ENCODE measurements around the gene COP1. TPM values are rescaled to one million over a fixed set of nuclear protein-coding genes. Genes with fewer than 3 reads are reported as not detected.
A peak's percentile ranks its signal among the peaks of the same experiment; 100 is the strongest.
"Not testable (repeated sequence)": the region's sequence is repeated elsewhere in the genome, so short reads cannot be mapped to it uniquely, and the experiment has no call there.

COP1 gene
- total RNA-seq, 2 experiments from 2014 or later, result 33.8 to 36.9 TPM

DNA sequence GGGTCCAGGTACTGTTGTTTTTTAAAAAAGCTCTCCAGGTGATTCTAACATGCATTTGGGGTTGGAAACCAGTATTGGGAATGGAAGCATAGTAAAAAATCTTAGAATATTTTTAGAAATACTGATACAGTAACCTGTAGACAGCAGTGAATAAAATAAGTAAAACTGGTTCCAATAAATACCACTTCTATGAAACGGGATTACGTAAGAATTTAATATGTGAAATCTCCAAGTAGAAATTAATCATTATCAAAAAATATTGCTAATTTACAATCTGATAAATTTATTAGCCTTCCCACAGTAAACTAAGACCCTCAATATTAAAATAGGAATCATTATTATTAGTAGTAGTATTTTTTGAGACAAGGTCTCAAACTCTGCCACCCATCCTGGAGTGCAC, 177.5 kb downstream of the COP1 start:
- Mint-ChIP-seq H3K27ac (no peak overlapping the region), H3K9me3 (no peaks in the 10 kb centered on the region), H3K4me3 (no peak overlapping the region), H3K4me1 (ENCODE audit: low read depth) (peaks cover 10% of the 10 kb centered on the region), H3K27me3 (no peaks in the 10 kb centered on the region), H3K36me3 (ENCODE audit: low read depth) (peaks cover 13% of the 10 kb centered on the region)
- DNase-seq (no peak), ATAC-seq (no peak)
- ChIA-PET POLR2A (interaction anchor here (1.0 kb wide), 1 partner anchor 13 kb away, joined by 3 read pairs; no protein-coding TSS in a partner anchor), CTCF (no interaction called here)
- TF ChIP-seq, protein P1, sequence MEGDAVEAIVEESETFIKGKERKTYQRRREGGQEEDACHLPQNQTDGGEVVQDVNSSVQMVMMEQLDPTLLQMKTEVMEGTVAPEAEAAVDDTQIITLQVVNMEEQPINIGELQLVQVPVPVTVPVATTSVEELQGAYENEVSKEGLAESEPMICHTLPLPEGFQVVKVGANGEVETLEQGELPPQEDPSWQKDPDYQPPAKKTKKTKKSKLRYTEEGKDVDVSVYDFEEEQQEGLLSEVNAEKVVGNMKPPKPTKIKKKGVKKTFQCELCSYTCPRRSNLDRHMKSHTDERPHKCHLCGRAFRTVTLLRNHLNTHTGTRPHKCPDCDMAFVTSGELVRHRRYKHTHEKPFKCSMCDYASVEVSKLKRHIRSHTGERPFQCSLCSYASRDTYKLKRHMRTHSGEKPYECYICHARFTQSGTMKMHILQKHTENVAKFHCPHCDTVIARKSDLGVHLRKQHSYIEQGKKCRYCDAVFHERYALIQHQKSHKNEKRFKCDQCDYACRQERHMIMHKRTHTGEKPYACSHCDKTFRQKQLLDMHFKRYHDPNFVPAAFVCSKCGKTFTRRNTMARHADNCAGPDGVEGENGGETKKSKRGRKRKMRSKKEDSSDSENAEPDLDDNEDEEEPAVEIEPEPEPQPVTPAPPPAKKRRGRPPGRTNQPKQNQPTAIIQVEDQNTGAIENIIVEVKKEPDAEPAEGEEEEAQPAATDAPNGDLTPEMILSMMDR (IDR thresholded peaks at IDR 0.05), result no peak
- intact Hi-C loops (cut with micrococcal nuclease), result no loop called here

DNA sequence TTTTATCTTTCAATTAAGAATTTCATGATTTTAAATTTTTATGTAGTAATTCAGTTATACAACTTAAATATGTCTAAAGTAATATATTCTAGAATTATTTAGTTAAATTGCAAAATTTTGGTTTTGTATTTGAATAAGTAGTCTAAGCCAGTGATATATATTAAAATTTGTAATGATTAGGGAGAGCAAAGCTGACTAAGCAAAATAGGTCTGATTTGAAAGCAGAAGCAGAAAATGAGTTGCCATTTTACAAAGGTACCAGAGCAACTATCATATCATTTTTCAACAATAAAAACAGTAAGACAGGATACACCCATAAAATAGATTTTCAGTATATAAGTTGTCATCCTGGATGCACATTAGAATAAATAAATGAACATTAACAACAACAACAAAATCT, 177.9 kb downstream of the COP1 start:
- DNase-seq (no peak), ATAC-seq (no peak)
- Mint-ChIP-seq H3K4me1 (ENCODE audit: low read depth) (peaks cover 13% of the 10 kb centered on the region), H3K27ac (no peak overlapping the region), H3K27me3 (no peaks in the 10 kb centered on the region), H3K9me3 (no peaks in the 10 kb centered on the region), H3K36me3 (ENCODE audit: low read depth) (peaks cover 17% of the 10 kb centered on the region), H3K4me3 (no peak overlapping the region)
- TF ChIP-seq, protein P1 (IDR thresholded peaks at IDR 0.05), result no peak
- POLR2A ChIA-PET, result interaction anchor here (1.0 kb wide), 2 partner anchors 9 to 12 kb away, joined by 3 read pairs; no protein-coding TSS in a partner anchor
- CTCF ChIA-PET, result interaction anchor here (1.3 kb wide), 1 partner anchor 883 kb away, joined by 3 read pairs; no protein-coding TSS in a partner anchor
- intact Hi-C loops (cut with micrococcal nuclease), result no loop called here

DNA sequence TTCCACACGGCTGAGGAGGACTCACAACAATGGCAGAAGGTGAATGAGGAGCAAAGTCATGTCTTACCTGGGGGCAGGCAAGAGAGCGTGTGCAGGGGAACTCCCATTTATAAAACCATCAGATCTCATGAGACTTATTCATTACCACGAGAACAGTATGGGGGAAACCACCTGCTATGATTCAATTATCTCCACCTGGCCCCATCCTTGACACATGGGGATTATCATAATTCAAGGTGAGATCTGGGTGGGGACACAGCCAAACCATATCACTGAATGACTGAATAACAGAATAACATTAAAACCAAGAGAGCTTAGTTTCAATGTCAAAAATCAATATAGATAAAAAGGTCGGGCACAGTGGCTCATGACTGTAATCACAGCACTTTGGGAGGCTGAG, 179.2 kb downstream of the COP1 start:
- H3K27me3 Mint-ChIP-seq; H3K4me3 Mint-ChIP-seq; intact Hi-C loops (cut with micrococcal nuclease); H3K9me3 Mint-ChIP-seq: not testable (repeated sequence)
- H3K27ac Mint-ChIP-seq, result peak overlapping the region; percentile 15
- H3K4me1 Mint-ChIP-seq (ENCODE audit: low read depth), result peaks cover 13% of the 10 kb centered on the region
- peaks cover 21% of the 10 kb centered on the region for H3K36me3 Mint-ChIP-seq (ENCODE audit: low read depth)
- DNase-seq (peak; percentile 49), ATAC-seq (peak; percentile 86)
- ChIA-PET CTCF (interaction anchor here (1.3 kb wide), 1 partner anchor 882 kb away, joined by 3 read pairs; no protein-coding TSS in a partner anchor), POLR2A (interaction anchor here (1.0 kb wide), 1 partner anchor 10 kb away, joined by 3 read pairs; no protein-coding TSS in a partner anchor)

DNA sequence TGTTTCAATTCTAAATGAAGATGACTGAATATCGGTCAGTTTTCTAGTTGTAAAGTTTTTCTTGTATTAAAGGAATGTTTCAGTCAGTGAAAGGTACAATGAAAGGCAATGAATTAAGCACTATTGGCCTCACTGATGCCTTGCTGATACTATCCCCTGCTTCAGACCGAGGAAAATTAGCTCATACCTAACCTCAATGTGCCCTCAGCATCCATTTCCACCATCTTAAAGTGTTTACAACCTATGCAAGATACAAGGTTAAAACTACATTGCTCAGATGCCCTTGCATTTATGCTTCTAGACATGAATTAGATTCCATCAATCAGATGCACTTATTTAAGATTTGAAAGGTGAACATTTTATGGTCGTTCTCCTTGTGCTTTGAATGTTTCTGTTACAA, 184.5 kb downstream of the COP1 start:
- Mint-ChIP-seq H3K27ac (no peak overlapping the region), H3K9me3 (no peaks in the 10 kb centered on the region), H3K36me3 (ENCODE audit: low read depth) (peaks cover 30% of the 10 kb centered on the region), H3K4me1 (ENCODE audit: low read depth) (peaks cover 9% of the 10 kb centered on the region), H3K4me3 (no peak overlapping the region), H3K27me3 (no peaks in the 10 kb centered on the region)
- POLR2A ChIA-PET, result no interaction called here
- DNase-seq, result no peak
- no peak for ATAC-seq
- CTCF ChIA-PET, result interaction anchor here (1.0 to 1.5 kb wide), 2 partner anchors 52 to 542 kb away, joined by 3 read pairs; no protein-coding TSS in a partner anchor
- TF ChIP-seq, protein P1 (IDR thresholded peaks at IDR 0.05), result no peak
- intact Hi-C loops (cut with micrococcal nuclease), result no loop called here

DNA sequence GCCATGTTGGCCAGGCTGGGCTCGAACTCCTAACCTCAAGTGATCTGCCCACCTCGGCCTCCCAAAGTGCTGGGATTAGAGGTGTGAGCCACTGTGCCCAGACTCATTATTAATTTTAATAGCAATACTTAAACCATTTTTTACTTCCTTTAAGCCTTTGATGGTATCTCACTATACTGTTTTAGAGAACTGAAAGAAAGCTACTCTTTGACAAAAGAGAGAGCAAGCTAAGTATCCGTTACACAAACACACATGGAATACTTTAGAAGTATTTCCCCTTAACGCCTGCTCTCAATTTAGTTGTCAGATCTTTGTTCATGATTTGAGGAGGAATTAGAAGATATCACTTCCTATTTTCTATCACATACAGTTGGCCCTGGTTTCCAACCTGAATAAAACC, 189.4 kb downstream of the COP1 start:
- Mint-ChIP-seq H3K4me3 (no peak overlapping the region), H3K27me3 (no peaks in the 10 kb centered on the region), H3K36me3 (ENCODE audit: low read depth) (peaks cover 33% of the 10 kb centered on the region), H3K27ac (no peak overlapping the region), H3K4me1 (ENCODE audit: low read depth) (peaks cover 3% of the 10 kb centered on the region), H3K9me3 (no peaks in the 10 kb centered on the region)
- TF ChIP-seq, protein P1 (IDR thresholded peaks at IDR 0.05), result no peak
- DNase-seq (no peak), ATAC-seq (no peak)
- ChIA-PET POLR2A (interaction anchor here (0.5 kb wide), 1 partner anchor 9 kb away, joined by 3 read pairs; no protein-coding TSS in a partner anchor), CTCF (interaction anchor here (0.7 kb wide), 1 partner anchor 13 kb away, joined by 3 read pairs; no protein-coding TSS in a partner anchor)
- intact Hi-C loops (cut with micrococcal nuclease), result no loop called here

All from activated CD8-positive, alpha-beta T cell treated with anti-CD3 and anti-CD28 coated beads for 36 hours (primary cell).